CD14-positive monocyte (primary cell): ENCODE data around the gene CNTN5. TPM values are rescaled to one million over a fixed set of nuclear protein-coding genes. Genes with fewer than 3 reads are reported as not detected.

Experiments used
- DNase-seq, 3 donors: peaks; one replicate each; pipeline ENCODE4 v3.0.0-alpha.2; 2011 to 2022
- H2AFZ ChIP-seq: 2 replicates; pipeline ENCODE4 v1.6.0; 2012; ENCODE audit warnings: mild to moderate bottlenecking, low read depth, low read length, inconsistent platforms; ENCODE audit not compliant: insufficient read depth, poor library complexity, severe bottlenecking
- H3K27ac ChIP-seq, 2 donors: 1 replicate in 1 of 2; 2 replicates in 1 of 2; pipeline ENCODE4 v1.5.1; 2012 to 2013; ENCODE audit warnings: low read length in 2 of 2, control low read depth in 1 of 2, inconsistent platforms in 1 of 2, low read depth in 1 of 2, mild to moderate bottlenecking in 1 of 2
- H3K27me3 ChIP-seq, 2 donors: one replicate each; pipeline versions ENCODE4 v1.6.0 to v1.6.1; 2011 to 2013; ENCODE audit warnings: low read length in 2 of 2; ENCODE audit not compliant: control insufficient read depth in 2 of 2, insufficient read depth in 2 of 2
- H3K36me3 ChIP-seq, 2 donors: replicated peaks in 1 of 2; 1 replicate in 1 of 2; 2 replicates in 1 of 2; pipeline versions ENCODE4 v1.5.1 to v1.6.1; 2012 to 2013; ENCODE audit warnings: low read length in 2 of 2, control low read depth in 1 of 2, inconsistent platforms in 1 of 2, mild to moderate bottlenecking in 1 of 2; ENCODE audit not compliant: insufficient read depth in 2 of 2, control insufficient read depth in 1 of 2
- H3K4me1 ChIP-seq, 2 donors: 1 replicate in 1 of 2; 2 replicates in 1 of 2; pipeline versions ENCODE4 v1.5.1 to v1.6.1; 2012 to 2013; ENCODE audit warnings: low read length in 2 of 2, control low read depth in 1 of 2, inconsistent platforms in 1 of 2, mild to moderate bottlenecking in 1 of 2, moderate library complexity in 1 of 2; ENCODE audit not compliant: insufficient read depth in 2 of 2, control insufficient read depth in 1 of 2
- H3K4me2 ChIP-seq: replicated peaks from 2 replicates; pipeline ENCODE3; 2012; ENCODE audit warnings: low read length, moderate library complexity, mild to moderate bottlenecking; ENCODE audit not compliant: poor library complexity, severe bottlenecking; ENCODE audit errors: extremely low read depth
- H3K4me3 ChIP-seq, 3 experiments: fragments of 200-600 bp in 1 of 3; sonication (generic) in 1 of 3; replicated peaks in 1 of 3; 1 replicate in 2 of 3; 2 replicates in 1 of 3; pipeline ENCODE4 v1.5.1; 2011 to 2013; ENCODE audit warnings: low read length in 3 of 3, mild to moderate bottlenecking in 3 of 3, control low read depth in 2 of 3, low read depth in 2 of 3, inconsistent platforms in 1 of 3, moderate library complexity in 1 of 3
- H3K79me2 ChIP-seq: 2 replicates; pipeline ENCODE4 v1.6.0; 2012; ENCODE audit warnings: mild to moderate bottlenecking, control low read depth, inconsistent platforms, low read length, moderate library complexity; ENCODE audit not compliant: insufficient read depth
- H3K9ac ChIP-seq: 2 replicates; pipeline ENCODE4 v1.6.0; 2017; ENCODE audit warnings: low read length, mild to moderate bottlenecking; ENCODE audit not compliant: insufficient read depth, poor library complexity, severe bottlenecking
- H3K9me3 ChIP-seq, 2 donors: replicated peaks in 1 of 2; 1 replicate in 1 of 2; 2 replicates in 1 of 2; pipeline versions ENCODE4 v1.5.1 to v1.6.1; 2012 to 2013; ENCODE audit warnings: low read length in 2 of 2, control low read depth in 1 of 2; ENCODE audit not compliant: control insufficient read depth in 1 of 2, insufficient read depth in 1 of 2
- H4K20me1 ChIP-seq: 2 replicates; pipeline ENCODE4 v1.6.0; 2012; ENCODE audit warnings: mild to moderate bottlenecking, low read length, control low read depth, moderate library complexity; ENCODE audit not compliant: insufficient read depth
- H3K27ac Mint-ChIP-seq, 7 donors: one replicate each; pipeline ENCODE4 v1.8.0; 2020; ENCODE audit warnings: mild to moderate bottlenecking in 7 of 7, mixed read lengths in 7 of 7, moderate library complexity in 6 of 7, inconsistent platforms in 2 of 7
- H3K27me3 Mint-ChIP-seq, 3 donors: one replicate each; pipeline ENCODE4 v1.8.0; 2021 to 2022; ENCODE audit warnings: low read depth in 3 of 3, mild to moderate bottlenecking in 3 of 3, mixed read lengths in 3 of 3, moderate library complexity in 3 of 3, inconsistent platforms in 1 of 3
- H3K36me3 Mint-ChIP-seq, 2 donors: one replicate each; pipeline ENCODE4 v1.8.0; 2020; ENCODE audit warnings: mixed read lengths in 2 of 2, inconsistent platforms in 1 of 2, mild to moderate bottlenecking in 1 of 2
- H3K4me1 Mint-ChIP-seq: one replicate; pipeline ENCODE4 v1.8.0; 2020; ENCODE audit warnings: mild to moderate bottlenecking, mixed read lengths
- H3K4me3 Mint-ChIP-seq, 2 donors: one replicate each; pipeline ENCODE4 v1.8.0; 2020; ENCODE audit warnings: mild to moderate bottlenecking in 2 of 2, mixed read lengths in 2 of 2, moderate library complexity in 1 of 2
- H3K9me3 Mint-ChIP-seq, 7 donors: one replicate each; pipeline ENCODE4 v1.8.0; 2020 to 2022; ENCODE audit warnings: mixed read lengths in 7 of 7, mild to moderate bottlenecking in 6 of 7, moderate library complexity in 6 of 7, inconsistent platforms in 2 of 7
- WGBS: methylation state at CpG from one replicate; pipeline ENCODE4 v1.1.5; 2013; ENCODE audit warnings: missing lambda C conversion rate; ENCODE audit not compliant: insufficient coverage; 5-methylcytosine and 5-hydroxymethylcytosine counted together
- intact Hi-C, 2 donors: fragments of 100-400 bp; cut with micrococcal nuclease; formaldehyde crosslinking; loops; one replicate each; pipeline versions ENCODE4 v1.15.0 to v1.15.1; 2023
- polyA plus RNA-seq, 3 donors: library from polyadenylated mRNA; depleted of rRNA in 1 of 3; unstranded in 2 of 3; stranded (reverse) in 1 of 3; fragments of 300-500 nt in 2 of 3; fragments of >200 nt in 1 of 3; fragmentation: Illumina TruSeq in 2 of 3; gene quantifications; 1 replicate in 2 of 3; 2 replicates in 1 of 3; pipeline ENCODE4 v1.2.3, GENCODE V29; 2012 to 2021
- TF ChIP-seq, protein P1 (sequence below): fragments of 200-600 bp; IDR thresholded peaks from one replicate; pipeline ENCODE4 v1.8.0; 2022; ENCODE audit warnings: antibody characterized with exemption, mild to moderate bottlenecking

Gene CNTN5
- polyA plus RNA-seq, 3 donors: not detected

DNA sequence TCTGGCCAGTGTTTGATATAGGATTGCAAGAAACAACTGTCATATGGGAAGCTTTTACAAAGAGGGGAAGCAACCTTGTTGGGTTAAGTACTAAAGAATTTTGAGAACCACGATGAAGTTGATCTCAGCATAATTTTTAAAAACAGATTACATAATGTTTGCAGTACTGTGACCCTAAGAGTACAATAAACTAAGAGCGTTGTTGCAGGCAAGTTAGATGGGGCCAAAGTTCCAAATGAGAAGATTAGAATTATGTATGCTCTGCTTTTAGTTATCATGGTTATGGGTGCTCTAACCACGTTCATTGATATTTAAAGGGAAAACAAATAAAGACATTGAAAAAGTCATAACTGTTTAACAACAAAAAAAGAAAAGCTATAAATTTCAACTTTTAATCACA, 177.5 kb downstream of the CNTN5 start:
- Histone ChIP-seq H3K27me3 (no peaks in the 10 kb centered on the region), H3K4me3 (no peak overlapping the region), H3K79me2 (no peaks in the 10 kb centered on the region), H3K4me1 (no peaks in the 10 kb centered on the region), H3K9ac (no peak overlapping the region), H3K27ac (no peak overlapping the region), H4K20me1 (no peaks in the 10 kb centered on the region), H2AFZ (no peak overlapping the region), H3K4me2 (no peak overlapping the region), H3K36me3 (no peaks in the 10 kb centered on the region), H3K9me3 (peaks cover 0 to 3% of the 10 kb centered on the region in 2 donors)
- H3K27ac Mint-ChIP-seq: no peak overlapping the region
- H3K4me3 Mint-ChIP-seq: no peak overlapping the region
- no peak for DNase-seq
- TF ChIP-seq, protein P1, sequence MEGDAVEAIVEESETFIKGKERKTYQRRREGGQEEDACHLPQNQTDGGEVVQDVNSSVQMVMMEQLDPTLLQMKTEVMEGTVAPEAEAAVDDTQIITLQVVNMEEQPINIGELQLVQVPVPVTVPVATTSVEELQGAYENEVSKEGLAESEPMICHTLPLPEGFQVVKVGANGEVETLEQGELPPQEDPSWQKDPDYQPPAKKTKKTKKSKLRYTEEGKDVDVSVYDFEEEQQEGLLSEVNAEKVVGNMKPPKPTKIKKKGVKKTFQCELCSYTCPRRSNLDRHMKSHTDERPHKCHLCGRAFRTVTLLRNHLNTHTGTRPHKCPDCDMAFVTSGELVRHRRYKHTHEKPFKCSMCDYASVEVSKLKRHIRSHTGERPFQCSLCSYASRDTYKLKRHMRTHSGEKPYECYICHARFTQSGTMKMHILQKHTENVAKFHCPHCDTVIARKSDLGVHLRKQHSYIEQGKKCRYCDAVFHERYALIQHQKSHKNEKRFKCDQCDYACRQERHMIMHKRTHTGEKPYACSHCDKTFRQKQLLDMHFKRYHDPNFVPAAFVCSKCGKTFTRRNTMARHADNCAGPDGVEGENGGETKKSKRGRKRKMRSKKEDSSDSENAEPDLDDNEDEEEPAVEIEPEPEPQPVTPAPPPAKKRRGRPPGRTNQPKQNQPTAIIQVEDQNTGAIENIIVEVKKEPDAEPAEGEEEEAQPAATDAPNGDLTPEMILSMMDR: no peak
- H3K4me1 Mint-ChIP-seq: no peaks in the 10 kb centered on the region
- peaks cover 2 to 11% (median 3%) of the 10 kb centered on the region in 7 donors for H3K9me3 Mint-ChIP-seq
- no CpG with 5 or more reads among the region's 3 CpGs for WGBS
- peaks cover 0 to 1% (median 0%) of the 10 kb centered on the region in 3 donors for H3K27me3 Mint-ChIP-seq
- no peaks in the 10 kb centered on the region for H3K36me3 Mint-ChIP-seq
- intact Hi-C loops: no loop called here

DNA sequence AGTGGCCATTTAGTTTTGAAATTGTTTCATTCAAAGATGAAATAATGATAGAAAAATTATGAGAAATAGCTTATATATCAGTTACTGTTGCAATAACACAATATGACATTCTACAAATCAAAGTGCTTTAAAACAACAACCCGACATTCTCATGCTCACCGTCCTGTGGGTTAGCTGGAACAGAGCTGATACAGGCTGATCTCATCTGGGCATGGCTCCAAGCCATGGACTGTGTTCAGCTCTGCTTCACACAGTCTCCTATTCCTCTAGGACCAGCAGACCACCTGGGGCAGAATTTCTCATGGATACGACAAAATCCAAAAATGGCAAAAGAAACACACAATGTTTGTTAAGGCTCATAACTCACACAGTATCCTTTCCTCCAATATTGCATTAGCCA, 178.6 kb downstream of the CNTN5 start:
- H3K4me1 Mint-ChIP-seq: no peaks in the 10 kb centered on the region
- Histone ChIP-seq H3K27ac (no peak overlapping the region), H3K4me3 (no peak overlapping the region), H3K9me3 (peaks cover 0 to 3% of the 10 kb centered on the region in 2 donors), H3K4me2 (no peak overlapping the region), H3K27me3 (no peaks in the 10 kb centered on the region), H3K9ac (no peak overlapping the region), H2AFZ (no peak overlapping the region), H4K20me1 (no peaks in the 10 kb centered on the region), H3K79me2 (no peaks in the 10 kb centered on the region), H3K36me3 (no peaks in the 10 kb centered on the region), H3K4me1 (no peaks in the 10 kb centered on the region)
- peaks cover 2 to 11% (median 5%) of the 10 kb centered on the region in 7 donors for H3K9me3 Mint-ChIP-seq
- WGBS: 38% methylated on average over 3 of the region's 3 CpGs
- H3K4me3 Mint-ChIP-seq: no peak overlapping the region
- no peak for DNase-seq
- no peak overlapping the region for H3K27ac Mint-ChIP-seq
- H3K27me3 Mint-ChIP-seq: peaks cover 0 to 1% (median 0%) of the 10 kb centered on the region in 3 donors
- TF ChIP-seq, protein P1: no peak
- intact Hi-C loops: no loop called here
- H3K36me3 Mint-ChIP-seq: no peaks in the 10 kb centered on the region
